GM12878 (cell line): ENCODE data around the gene FBXW7. TPM values are rescaled to one million over a fixed set of nuclear protein-coding genes. Genes with fewer than 3 reads are reported as not detected.

Experiments used
- ATAC-seq: fragments of 200-7000 bp; cut with Tn5 transposase; 3 replicates; pipeline ENCODE4 v1.9.1; 2020; ENCODE audit warnings: mild to moderate bottlenecking, moderate library complexity
- BruUV-seq: library from RNA; stranded (reverse); fragments of 400-500 nt; replicated peaks from 2 replicates; lab custom pipeline; 2021; lab: Mats Ljungman, UMichigan
- CTCF ChIA-PET: fragments of 300-600 bp; sonication (Branson Sonifier 250); formaldehyde crosslinking; extraction: SDS; loops from one replicate; lab custom pipeline; 2021; ENCODE audit warnings: inconsistent platforms; lab: Yijun Ruan, JAX
- POLR2A ChIA-PET: fragments of 350-600 bp; formaldehyde crosslinking; extraction: SDS; loops from one replicate; lab custom pipeline; 2021; ENCODE audit warnings: inconsistent platforms; lab: Charles Lee
- RAD21 ChIA-PET: fragments of 300-600 bp; sonication (Branson Sonifier 250); formaldehyde crosslinking; loops from one replicate; lab custom pipeline; 2023; ENCODE audit warnings: antibody characterized with exemption; ENCODE audit not compliant: unreplicated experiment; lab: Charles Lee
- SMC1A ChIA-PET: fragments of 300-600 bp; sonication (Branson Sonifier 250); formaldehyde crosslinking; loops from one replicate; lab custom pipeline; 2023; ENCODE audit not compliant: unreplicated experiment, uncharacterized antibody; lab: Charles Lee
- DNase-seq: peaks from one replicate; pipeline ENCODE4 v3.0.0-alpha.2; 2011; ENCODE audit warnings: low read depth, low spot score
- FAIRE-seq: peaks from 3 replicates; lab custom pipeline; 2011; peaks lifted over from hg19 to GRCh38; lab: Jason Lieb, UNC
- H2AFZ ChIP-seq: 2 replicates; pipeline ENCODE4 v1.6.0; 2011; ENCODE audit warnings: low read depth, low read length, control low read depth; ENCODE audit not compliant: control insufficient read depth
- H3K27ac ChIP-seq: 2 replicates; pipeline ENCODE4 v1.5.1; 2011; ENCODE audit warnings: control low read depth; ENCODE audit not compliant: control insufficient read depth, insufficient read depth
- H3K27me3 ChIP-seq, 2 experiments: replicated peaks in 1 of 2; 2 replicates each; pipeline versions ENCODE4 v1.6.0 to v1.6.1; 2011; ENCODE audit warnings: low read length in 1 of 2; ENCODE audit not compliant: control insufficient read depth in 2 of 2, insufficient read depth in 2 of 2
- H3K36me3 ChIP-seq, 2 experiments: 2 replicates each; pipeline ENCODE4 v1.5.1; 2011; ENCODE audit warnings: low read length in 1 of 2; ENCODE audit not compliant: control insufficient read depth in 2 of 2, insufficient read depth in 2 of 2
- H3K4me1 ChIP-seq: 2 replicates; pipeline ENCODE4 v1.6.1; 2011; ENCODE audit warnings: mild to moderate bottlenecking, low read length, moderate library complexity, mixed read lengths; ENCODE audit not compliant: control insufficient read depth, insufficient read depth
- H3K4me2 ChIP-seq: 2 replicates; pipeline ENCODE4 v1.6.0; 2011; ENCODE audit warnings: control low read depth; ENCODE audit not compliant: control insufficient read depth, insufficient read depth
- H3K4me3 ChIP-seq: fragments of 200-600 bp; sonication (generic); 2 replicates; pipeline ENCODE4 v1.5.1; 2016
- H3K79me2 ChIP-seq: 2 replicates; pipeline ENCODE4 v1.6.0; 2011; ENCODE audit warnings: low read length; ENCODE audit not compliant: control insufficient read depth, insufficient read depth
- H3K9ac ChIP-seq: 2 replicates; pipeline ENCODE4 v1.8.0; 2011; ENCODE audit warnings: low read length, control low read depth, mixed read lengths; ENCODE audit not compliant: control insufficient read depth, insufficient read depth
- H3K9me3 ChIP-seq: replicated peaks from 3 replicates; pipeline ENCODE4 v1.5.1; 2011; ENCODE audit warnings: mild to moderate bottlenecking, low read length; ENCODE audit not compliant: control insufficient read depth, insufficient read depth
- H4K20me1 ChIP-seq: 2 replicates; pipeline ENCODE4 v1.6.0; 2011; ENCODE audit not compliant: control insufficient read depth, insufficient read depth
- BCL11A ChIP-seq: IDR thresholded peaks from 2 replicates; pipeline ENCODE4 v1.6.1; 2011; ENCODE audit warnings: low read depth, low read length
- CBX3 ChIP-seq: fragments of 200-600 bp; sonication (generic); IDR thresholded peaks from 2 replicates; pipeline ENCODE4 v1.6.1; 2016; ENCODE audit warnings: low read depth, borderline replicate concordance
- EED ChIP-seq: sonication (generic); IDR thresholded peaks from 2 replicates; pipeline ENCODE4 v1.6.1; 2016; ENCODE audit warnings: antibody characterized with exemption, low read depth
- GATAD2B ChIP-seq: fragments of 450-650 bp; conservative IDR thresholded peaks from 2 replicates; pipeline ENCODE4 v1.6.1; 2017; ENCODE audit warnings: low read depth, mild to moderate bottlenecking, moderate library complexity
- JUNB ChIP-seq: IDR thresholded peaks from 2 replicates; pipeline ENCODE4 v1.6.1; 2016; ENCODE audit warnings: antibody characterized with exemption, mild to moderate bottlenecking
- JUND ChIP-seq: IDR thresholded peaks from 2 replicates; pipeline ENCODE4 v1.6.1; 2012; ENCODE audit warnings: low read depth, mild to moderate bottlenecking, low read length, improper control_type of control experiment, moderate library complexity
- MEF2A ChIP-seq: IDR thresholded peaks from 2 replicates; pipeline ENCODE4 v1.6.1; 2011; ENCODE audit warnings: low read depth, mild to moderate bottlenecking, low read length, moderate library complexity; ENCODE audit not compliant: insufficient read depth
- MEF2B ChIP-seq: fragments of 450-650 bp; IDR thresholded peaks from 2 replicates; pipeline ENCODE4 v1.6.1; 2018; ENCODE audit warnings: mild to moderate bottlenecking, moderate library complexity; ENCODE audit not compliant: partially characterized antibody, poor library complexity, severe bottlenecking
- NFYB ChIP-seq: IDR thresholded peaks from 2 replicates; pipeline ENCODE4 v1.6.1; 2011; ENCODE audit warnings: low read depth, mild to moderate bottlenecking, low read length, improper control_type of control experiment, moderate library complexity; ENCODE audit not compliant: insufficient read depth
- RAD21 ChIP-seq: IDR thresholded peaks from 2 replicates; pipeline ENCODE4 v1.6.1; 2011; ENCODE audit warnings: mild to moderate bottlenecking, low read depth, low read length, moderate library complexity; ENCODE audit not compliant: insufficient read depth
- SREBF1 ChIP-seq: IDR thresholded peaks from 2 replicates; pipeline ENCODE4 v1.6.1; 2012; ENCODE audit warnings: mild to moderate bottlenecking, low read length
- SUPT20H ChIP-seq: IDR thresholded peaks from 2 replicates; pipeline ENCODE4 v1.6.1; 2011; ENCODE audit warnings: low read depth, mild to moderate bottlenecking, low read length, moderate library complexity, borderline replicate concordance; ENCODE audit not compliant: control insufficient read depth
- WGBS: methylation state at CpG from one replicate; pipeline ENCODE4 v1.1.6; 2016; ENCODE audit warnings: low lambda C conversion rate; ENCODE audit not compliant: insufficient replicate concordance, insufficient coverage; ENCODE audit errors: missing lambda C conversion rate; 5-methylcytosine and 5-hydroxymethylcytosine counted together
- in situ Hi-C: fragments of 300-500 bp; cut with MboI; formaldehyde crosslinking; loops from 9 replicates; pipeline ENCODE4 v1.14.3; 2018; ENCODE audit warnings: mixed read lengths
- intact Hi-C: fragments of 100-400 bp; cut with micrococcal nuclease; formaldehyde crosslinking; loops from one replicate; pipeline ENCODE4 v1.14.2; 2022; ENCODE audit not compliant: unreplicated experiment
- polyA plus RNA-seq, 11 experiments: library from polyadenylated mRNA; depleted of rRNA in 4 of 11; unstranded in 6 of 11; stranded (reverse) in 5 of 11; fragments of >200 nt; fragmentation: Nextera tagmentation in 4 of 11; fragmentation: Illumina TruSeq in 1 of 11; extraction: Ambion mirVana in 4 of 11; extraction: Trizol in 1 of 11; gene quantifications; 1 replicate in 1 of 11; 2 replicates in 10 of 11; pipeline versions ENCODE4 v1.2.1 to v1.2.3, GENCODE V29; 2011 to 2016; ENCODE audit warnings: inconsistent platforms in 2 of 11, missing spikeins in 2 of 11, low read depth in 1 of 11
- total RNA-seq, 4 experiments: library from RNA; depleted of rRNA in 3 of 4; stranded (reverse); fragments of >200 nt in 3 of 4; fragmentation: Illumina TruSeq in 1 of 4; extraction: Trizol in 1 of 4; gene quantifications; 2 replicates each; pipeline versions ENCODE4 v1.2.1 to v1.2.3, GENCODE V29; 2013 to 2021
- TF ChIP-seq, protein P1 (sequence below): fragments of 450-650 bp; formaldehyde crosslinking; IDR thresholded peaks from 2 replicates; pipeline ENCODE4 v1.4.0; 2020; ENCODE audit warnings: mild to moderate bottlenecking, moderate library complexity
- TF ChIP-seq, protein P2 (sequence below): fragments of 450-650 bp; IDR thresholded peaks from 2 replicates; pipeline ENCODE4 v1.6.1; 2016; ENCODE audit warnings: mild to moderate bottlenecking
- TF ChIP-seq, protein P3 (sequence below): IDR thresholded peaks from 2 replicates; pipeline ENCODE4 v1.6.1; 2011; ENCODE audit warnings: low read depth, mild to moderate bottlenecking, low read length, moderate library complexity, borderline replicate concordance; ENCODE audit errors: extremely low read depth
- TF ChIP-seq, protein P4 (sequence below): fragments of 150-350 bp; IDR thresholded peaks from 2 replicates; pipeline ENCODE4 v1.6.1; 2014; ENCODE audit warnings: mild to moderate bottlenecking, low read depth, low read length

The FBXW7 gene
- total and polyA plus RNA-seq, 10 of the 15 experiments (the other 5 are each of a cell fraction or from before 2014, with no cell fraction given): 35.8 to 118 (median 47.2) TPM

DNA sequence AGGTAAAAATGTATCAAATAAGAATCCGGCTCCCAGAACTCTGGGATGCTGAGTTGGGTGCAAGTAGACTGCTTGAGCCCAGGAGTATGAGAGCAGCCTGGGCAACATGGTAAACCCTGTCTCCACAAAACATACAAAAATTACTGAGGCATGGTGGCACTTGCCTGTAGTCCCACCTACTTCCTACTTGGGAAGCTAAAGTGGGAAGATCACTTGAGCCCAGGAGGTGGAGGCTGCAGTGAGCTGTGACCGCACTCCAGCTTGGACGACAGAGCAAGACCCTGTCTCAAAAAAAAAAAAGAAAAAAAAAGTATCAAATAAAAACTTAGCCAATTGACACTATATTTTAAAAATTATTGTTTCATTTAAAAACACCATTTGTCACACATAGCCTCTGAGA, 84.4 kb downstream of the FBXW7 start:
- Histone ChIP-seq H2AFZ (no peak overlapping the region), H3K4me3 (no peak overlapping the region), H3K4me1 (no peaks in the 10 kb centered on the region), H4K20me1 (no peaks in the 10 kb centered on the region), H3K4me2 (no peak overlapping the region), H3K27ac (no peak overlapping the region), H3K9ac (no peak overlapping the region), H3K27me3 (no peaks in the 10 kb centered on the region), H3K9me3 (no peaks in the 10 kb centered on the region; the same call in 1 of the 3 replicates), H3K36me3 (peaks cover 0 to 11% of the 10 kb centered on the region in 2 experiments; a peak in 3 of 4 replicates), H3K79me2 (peaks cover 49% of the 10 kb centered on the region)
- ATAC-seq (no peak), DNase-seq (no peak), FAIRE-seq (no peak)
- BruUV-seq: no TSS peak
- CTCF ChIA-PET: interaction anchor here (0.6 to 4.8 kb wide), 12 partner anchors 11 to 283 kb away, joined by 3 to 40 read pairs (median 4); no protein-coding TSS in a partner anchor
- 65% methylated on average over 3 of the region's 3 CpGs for WGBS
- RAD21 ChIA-PET: interaction anchor here (1.0 to 2.1 kb wide), 11 partner anchors 9 to 305 kb away, joined by 3 to 18 read pairs (median 4); no protein-coding TSS in a partner anchor
- in situ Hi-C loops: no loop called here
- no peak for TF ChIP-seq MEF2A
- TF ChIP-seq, protein P1, sequence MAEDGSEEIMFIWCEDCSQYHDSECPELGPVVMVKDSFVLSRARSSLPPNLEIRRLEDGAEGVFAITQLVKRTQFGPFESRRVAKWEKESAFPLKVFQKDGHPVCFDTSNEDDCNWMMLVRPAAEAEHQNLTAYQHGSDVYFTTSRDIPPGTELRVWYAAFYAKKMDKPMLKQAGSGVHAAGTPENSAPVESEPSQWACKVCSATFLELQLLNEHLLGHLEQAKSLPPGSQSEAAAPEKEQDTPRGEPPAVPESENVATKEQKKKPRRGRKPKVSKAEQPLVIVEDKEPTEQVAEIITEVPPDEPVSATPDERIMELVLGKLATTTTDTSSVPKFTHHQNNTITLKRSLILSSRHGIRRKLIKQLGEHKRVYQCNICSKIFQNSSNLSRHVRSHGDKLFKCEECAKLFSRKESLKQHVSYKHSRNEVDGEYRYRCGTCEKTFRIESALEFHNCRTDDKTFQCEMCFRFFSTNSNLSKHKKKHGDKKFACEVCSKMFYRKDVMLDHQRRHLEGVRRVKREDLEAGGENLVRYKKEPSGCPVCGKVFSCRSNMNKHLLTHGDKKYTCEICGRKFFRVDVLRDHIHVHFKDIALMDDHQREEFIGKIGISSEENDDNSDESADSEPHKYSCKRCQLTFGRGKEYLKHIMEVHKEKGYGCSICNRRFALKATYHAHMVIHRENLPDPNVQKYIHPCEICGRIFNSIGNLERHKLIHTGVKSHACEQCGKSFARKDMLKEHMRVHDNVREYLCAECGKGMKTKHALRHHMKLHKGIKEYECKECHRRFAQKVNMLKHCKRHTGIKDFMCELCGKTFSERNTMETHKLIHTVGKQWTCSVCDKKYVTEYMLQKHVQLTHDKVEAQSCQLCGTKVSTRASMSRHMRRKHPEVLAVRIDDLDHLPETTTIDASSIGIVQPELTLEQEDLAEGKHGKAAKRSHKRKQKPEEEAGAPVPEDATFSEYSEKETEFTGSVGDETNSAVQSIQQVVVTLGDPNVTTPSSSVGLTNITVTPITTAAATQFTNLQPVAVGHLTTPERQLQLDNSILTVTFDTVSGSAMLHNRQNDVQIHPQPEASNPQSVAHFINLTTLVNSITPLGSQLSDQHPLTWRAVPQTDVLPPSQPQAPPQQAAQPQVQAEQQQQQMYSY (CRISPR knock-in tag): no peak
- TF ChIP-seq BCL11A: no peak
- TF ChIP-seq EED: no peak
- TF ChIP-seq, protein P2, sequence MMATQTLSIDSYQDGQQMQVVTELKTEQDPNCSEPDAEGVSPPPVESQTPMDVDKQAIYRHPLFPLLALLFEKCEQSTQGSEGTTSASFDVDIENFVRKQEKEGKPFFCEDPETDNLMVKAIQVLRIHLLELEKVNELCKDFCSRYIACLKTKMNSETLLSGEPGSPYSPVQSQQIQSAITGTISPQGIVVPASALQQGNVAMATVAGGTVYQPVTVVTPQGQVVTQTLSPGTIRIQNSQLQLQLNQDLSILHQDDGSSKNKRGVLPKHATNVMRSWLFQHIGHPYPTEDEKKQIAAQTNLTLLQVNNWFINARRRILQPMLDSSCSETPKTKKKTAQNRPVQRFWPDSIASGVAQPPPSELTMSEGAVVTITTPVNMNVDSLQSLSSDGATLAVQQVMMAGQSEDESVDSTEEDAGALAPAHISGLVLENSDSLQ: no peak
- TF ChIP-seq CBX3: no peak
- TF ChIP-seq GATAD2B: no peak
- no peak for TF ChIP-seq SUPT20H
- TF ChIP-seq, protein P3, sequence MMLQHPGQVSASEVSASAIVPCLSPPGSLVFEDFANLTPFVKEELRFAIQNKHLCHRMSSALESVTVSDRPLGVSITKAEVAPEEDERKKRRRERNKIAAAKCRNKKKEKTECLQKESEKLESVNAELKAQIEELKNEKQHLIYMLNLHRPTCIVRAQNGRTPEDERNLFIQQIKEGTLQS: no peak
- no peak for TF ChIP-seq MEF2B
- no peak for TF ChIP-seq SREBF1
- TF ChIP-seq RAD21: no peak
- no peak for TF ChIP-seq JUND
- TF ChIP-seq NFYB: no peak
- TF ChIP-seq JUNB: no peak
- TF ChIP-seq, protein P4, sequence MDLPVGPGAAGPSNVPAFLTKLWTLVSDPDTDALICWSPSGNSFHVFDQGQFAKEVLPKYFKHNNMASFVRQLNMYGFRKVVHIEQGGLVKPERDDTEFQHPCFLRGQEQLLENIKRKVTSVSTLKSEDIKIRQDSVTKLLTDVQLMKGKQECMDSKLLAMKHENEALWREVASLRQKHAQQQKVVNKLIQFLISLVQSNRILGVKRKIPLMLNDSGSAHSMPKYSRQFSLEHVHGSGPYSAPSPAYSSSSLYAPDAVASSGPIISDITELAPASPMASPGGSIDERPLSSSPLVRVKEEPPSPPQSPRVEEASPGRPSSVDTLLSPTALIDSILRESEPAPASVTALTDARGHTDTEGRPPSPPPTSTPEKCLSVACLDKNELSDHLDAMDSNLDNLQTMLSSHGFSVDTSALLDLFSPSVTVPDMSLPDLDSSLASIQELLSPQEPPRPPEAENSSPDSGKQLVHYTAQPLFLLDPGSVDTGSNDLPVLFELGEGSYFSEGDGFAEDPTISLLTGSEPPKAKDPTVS: no peak
- intact Hi-C loops: no loop called here
- POLR2A ChIA-PET: interaction anchor here (1.3 to 1.8 kb wide), 2 partner anchors 8 to 10 kb away, joined by 3 to 4 read pairs; no protein-coding TSS in a partner anchor
- SMC1A ChIA-PET: interaction anchor here (0.9 to 3.8 kb wide), 28 partner anchors 8 to 284 kb away, joined by 3 to 21 read pairs (median 4); partner anchors contain the start of gene FBXW7
